HepG2 (cell line): Measurements from ENCODE around the gene MIA2. TPM values are rescaled to one million over a fixed set of nuclear protein-coding genes. Genes with fewer than 3 reads are reported as not detected.

ENCODE experiments used
- FOSL1 ChIP-seq: sonication (generic); formaldehyde crosslinking; IDR thresholded peaks from 2 replicates; pipeline ENCODE4 v1.9.0; 2021; ENCODE audit warnings: missing genetic modification reagents, borderline replicate concordance
- FOXK2 ChIP-seq: fragments of 450-650 bp; IDR thresholded peaks from 2 replicates; pipeline ENCODE4 v1.6.1; 2016
- HDAC2 ChIP-seq: sonication (generic); formaldehyde crosslinking; IDR thresholded peaks from 2 replicates; pipeline ENCODE4 v1.4.0; 2020; ENCODE audit warnings: missing genetic modification reagents
- MIER3 ChIP-seq: IDR thresholded peaks from 2 replicates; pipeline ENCODE4 v1.6.1; 2016; ENCODE audit warnings: missing compliant biosample characterization, borderline replicate concordance
- NBN ChIP-seq: fragments of 450-650 bp; conservative IDR thresholded peaks from 2 replicates; pipeline ENCODE4 v1.6.1; 2017
- NR2F2 ChIP-seq: IDR thresholded peaks from 2 replicates; pipeline ENCODE4 v1.6.1; 2012; ENCODE audit warnings: low read depth, inconsistent platforms, borderline replicate concordance
- RAD51 ChIP-seq: fragments of 450-650 bp; IDR thresholded peaks from 2 replicates; pipeline ENCODE4 v1.6.1; 2016; ENCODE audit warnings: borderline replicate concordance
- SMAD3 ChIP-seq: sonication (generic); formaldehyde crosslinking; IDR thresholded peaks from 2 replicates; pipeline ENCODE4 v1.4.0; 2020; ENCODE audit warnings: missing genetic modification reagents
- ZFP62 ChIP-seq: sonication (generic); formaldehyde crosslinking; IDR thresholded peaks from 2 replicates; pipeline ENCODE4 v1.4.0; 2020; ENCODE audit warnings: missing genetic modification reagents
- ZNF224 ChIP-seq: sonication (generic); formaldehyde crosslinking; IDR thresholded peaks from 2 replicates; pipeline ENCODE4 v1.5.0; 2020; ENCODE audit warnings: mild to moderate bottlenecking, missing genetic modification reagents
- ZNF382 ChIP-seq: sonication (generic); formaldehyde crosslinking; IDR thresholded peaks from 2 replicates; pipeline ENCODE4 v1.5.0; 2020; ENCODE audit warnings: missing genetic modification reagents, mild to moderate bottlenecking, borderline replicate concordance
- ZNF703 ChIP-seq: sonication (generic); formaldehyde crosslinking; IDR thresholded peaks from 2 replicates; pipeline ENCODE4 v1.5.1; 2020; ENCODE audit warnings: missing genetic modification reagents, mild to moderate bottlenecking, moderate library complexity, borderline replicate concordance
- ZNF781 ChIP-seq: sonication (generic); formaldehyde crosslinking; IDR thresholded peaks from 2 replicates; pipeline ENCODE4 v1.5.1; 2020; ENCODE audit warnings: borderline replicate concordance, mild to moderate bottlenecking, missing genetic modification reagents; ENCODE audit errors: not compliant biosample characterization
- ZNF792 ChIP-seq: IDR thresholded peaks from 2 replicates; pipeline ENCODE4 v1.6.1; 2016
- polyA plus RNA-seq, 8 experiments: library from polyadenylated mRNA; depleted of rRNA in 3 of 8; stranded (reverse) in 7 of 8; unstranded in 1 of 8; fragments of >200 nt; fragmentation: Illumina TruSeq in 4 of 8; extraction: Trizol in 4 of 8; gene quantifications; 2 replicates each; pipeline versions ENCODE4 v1.2.1 to v1.2.3, GENCODE V29; 2011 to 2016; ENCODE audit warnings: low read depth in 4 of 8, missing spikeins in 1 of 8, mixed read lengths in 1 of 8; ENCODE audit not compliant: insufficient read depth in 1 of 8
- total RNA-seq, 5 experiments: library from RNA; depleted of rRNA; stranded (reverse); fragments of >200 nt; fragmentation: Illumina TruSeq; extraction: Trizol; gene quantifications; 2 replicates each; pipeline ENCODE4 v1.2.3, GENCODE V29; 2016; ENCODE audit warnings: low read depth in 1 of 5
- TF ChIP-seq, protein P1 (sequence below): sonication (generic); formaldehyde crosslinking; IDR thresholded peaks from 2 replicates; pipeline ENCODE4 v1.4.0; 2020; ENCODE audit warnings: missing genetic modification reagents
- TF ChIP-seq, protein P2 (sequence below): IDR thresholded peaks from 2 replicates; pipeline ENCODE4 v1.6.1; 2016; ENCODE audit warnings: missing biosample characterization, missing genetic modification reagents, low read depth
- TF ChIP-seq, protein P3 (sequence below): sonication (generic); formaldehyde crosslinking; IDR thresholded peaks from 2 replicates; pipeline ENCODE4 v1.4.0; 2020; ENCODE audit warnings: missing genetic modification reagents; ENCODE audit errors: not compliant biosample characterization
- TF ChIP-seq, protein P4 (sequence below): sonication (generic); formaldehyde crosslinking; IDR thresholded peaks from 2 replicates; pipeline ENCODE4 v1.5.0; 2020; ENCODE audit warnings: mild to moderate bottlenecking, missing genetic modification reagents
- TF ChIP-seq, protein P5 (sequence below): IDR thresholded peaks from 2 replicates; pipeline ENCODE4 v1.6.1; 2018; ENCODE audit warnings: missing genetic modification reagents
- TF ChIP-seq, protein P6 (sequence below): sonication (generic); formaldehyde crosslinking; IDR thresholded peaks from 2 replicates; pipeline ENCODE4 v1.9.0; 2021; ENCODE audit warnings: missing genetic modification reagents, borderline replicate concordance

Gene MIA2
- total and polyA plus RNA-seq, 2 of the 13 experiments (the other 11 are each of a cell fraction or from before 2014, with no cell fraction given): 134 to 158 TPM

DNA sequence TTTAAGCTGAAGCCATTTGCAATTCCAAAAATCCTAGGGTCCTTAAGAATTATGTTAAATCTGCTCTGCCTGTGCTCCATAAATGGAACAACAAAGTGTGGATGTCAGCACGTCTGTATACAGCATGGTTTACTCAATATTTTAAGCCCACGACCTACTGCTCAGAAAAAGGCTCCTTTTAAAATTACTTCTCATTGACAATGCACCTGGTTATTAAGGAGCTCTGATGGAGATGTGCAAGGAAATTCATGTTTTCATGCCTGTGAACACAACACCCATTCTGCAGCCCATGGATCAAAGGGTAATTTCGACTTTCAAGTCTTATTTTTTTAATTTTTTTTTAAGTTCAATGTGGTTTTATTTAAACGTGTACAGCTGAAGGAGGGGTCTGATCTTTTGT lies 150.5 kb downstream of the MIA2 start (continued):
- TF ChIP-seq NR2F2 (no peak), HDAC2 (no peak), ZFP62 (CRISPR knock-in tag) (0 out of 2 replicates have a peak, but pooled peaks have one; percentile 42), ZNF382 (no peak), ZNF703 (CRISPR knock-in tag) (no peak), SMAD3 (CRISPR knock-in tag) (no peak), FOSL1 (CRISPR knock-in tag) (no peak), ZNF781 (CRISPR knock-in tag) (no peak), MIER3 (CRISPR knock-in tag) (no peak), ZNF792 (no peak), NBN (no peak), ZNF224 (CRISPR knock-in tag) (no peak), FOXK2 (no peak), RAD51 (no peak)
- TF ChIP-seq, protein P1, sequence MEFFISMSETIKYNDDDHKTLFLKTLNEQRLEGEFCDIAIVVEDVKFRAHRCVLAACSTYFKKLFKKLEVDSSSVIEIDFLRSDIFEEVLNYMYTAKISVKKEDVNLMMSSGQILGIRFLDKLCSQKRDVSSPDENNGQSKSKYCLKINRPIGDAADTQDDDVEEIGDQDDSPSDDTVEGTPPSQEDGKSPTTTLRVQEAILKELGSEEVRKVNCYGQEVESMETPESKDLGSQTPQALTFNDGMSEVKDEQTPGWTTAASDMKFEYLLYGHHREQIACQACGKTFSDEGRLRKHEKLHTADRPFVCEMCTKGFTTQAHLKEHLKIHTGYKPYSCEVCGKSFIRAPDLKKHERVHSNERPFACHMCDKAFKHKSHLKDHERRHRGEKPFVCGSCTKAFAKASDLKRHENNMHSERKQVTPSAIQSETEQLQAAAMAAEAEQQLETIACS (CRISPR knock-in tag): 0 out of 2 replicates have a peak, but pooled peaks have one; percentile 20
- TF ChIP-seq, protein P2, sequence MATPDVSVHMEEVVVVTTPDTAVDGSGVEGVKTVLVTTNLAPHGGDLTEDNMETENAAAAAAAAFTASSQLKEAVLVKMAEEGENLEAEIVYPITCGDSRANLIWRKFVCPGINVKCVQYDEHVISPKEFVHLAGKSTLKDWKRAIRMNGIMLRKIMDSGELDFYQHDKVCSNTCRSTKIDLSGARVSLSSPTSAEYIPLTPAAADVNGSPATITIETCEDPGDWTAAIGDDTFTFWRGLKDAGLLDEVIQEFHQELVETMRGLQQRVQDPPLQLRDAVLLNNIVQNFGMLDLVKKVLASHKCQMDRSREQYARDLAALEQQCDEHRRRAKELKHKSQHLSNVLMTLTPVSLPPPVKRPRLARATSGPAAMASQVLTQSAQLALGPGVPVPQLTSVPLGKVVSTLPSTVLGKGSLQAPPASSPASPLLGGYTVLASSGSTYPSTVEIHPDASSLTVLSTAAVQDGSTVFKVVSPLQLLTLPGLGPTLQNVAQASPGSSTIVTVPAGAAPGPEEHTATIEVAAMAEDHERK: no peak
- TF ChIP-seq, protein P3, sequence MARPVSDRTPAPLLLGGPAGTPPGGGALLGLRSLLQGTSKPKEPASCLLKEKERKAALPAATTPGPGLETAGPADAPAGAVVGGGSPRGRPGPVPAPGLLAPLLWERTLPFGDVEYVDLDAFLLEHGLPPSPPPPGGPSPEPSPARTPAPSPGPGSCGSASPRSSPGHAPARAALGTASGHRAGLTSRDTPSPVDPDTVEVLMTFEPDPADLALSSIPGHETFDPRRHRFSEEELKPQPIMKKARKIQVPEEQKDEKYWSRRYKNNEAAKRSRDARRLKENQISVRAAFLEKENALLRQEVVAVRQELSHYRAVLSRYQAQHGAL: peak; percentile 53
- TF ChIP-seq, protein P4, sequence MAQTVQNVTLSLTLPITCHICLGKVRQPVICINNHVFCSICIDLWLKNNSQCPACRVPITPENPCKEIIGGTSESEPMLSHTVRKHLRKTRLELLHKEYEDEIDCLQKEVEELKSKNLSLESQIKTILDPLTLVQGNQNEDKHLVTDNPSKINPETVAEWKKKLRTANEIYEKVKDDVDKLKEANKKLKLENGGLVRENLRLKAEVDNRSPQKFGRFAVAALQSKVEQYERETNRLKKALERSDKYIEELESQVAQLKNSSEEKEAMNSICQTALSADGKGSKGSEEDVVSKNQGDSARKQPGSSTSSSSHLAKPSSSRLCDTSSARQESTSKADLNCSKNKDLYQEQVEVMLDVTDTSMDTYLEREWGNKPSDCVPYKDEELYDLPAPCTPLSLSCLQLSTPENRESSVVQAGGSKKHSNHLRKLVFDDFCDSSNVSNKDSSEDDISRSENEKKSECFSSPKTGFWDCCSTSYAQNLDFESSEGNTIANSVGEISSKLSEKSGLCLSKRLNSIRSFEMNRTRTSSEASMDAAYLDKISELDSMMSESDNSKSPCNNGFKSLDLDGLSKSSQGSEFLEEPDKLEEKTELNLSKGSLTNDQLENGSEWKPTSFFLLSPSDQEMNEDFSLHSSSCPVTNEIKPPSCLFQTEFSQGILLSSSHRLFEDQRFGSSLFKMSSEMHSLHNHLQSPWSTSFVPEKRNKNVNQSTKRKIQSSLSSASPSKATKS (CRISPR knock-in tag): no peak
- TF ChIP-seq, protein P5, sequence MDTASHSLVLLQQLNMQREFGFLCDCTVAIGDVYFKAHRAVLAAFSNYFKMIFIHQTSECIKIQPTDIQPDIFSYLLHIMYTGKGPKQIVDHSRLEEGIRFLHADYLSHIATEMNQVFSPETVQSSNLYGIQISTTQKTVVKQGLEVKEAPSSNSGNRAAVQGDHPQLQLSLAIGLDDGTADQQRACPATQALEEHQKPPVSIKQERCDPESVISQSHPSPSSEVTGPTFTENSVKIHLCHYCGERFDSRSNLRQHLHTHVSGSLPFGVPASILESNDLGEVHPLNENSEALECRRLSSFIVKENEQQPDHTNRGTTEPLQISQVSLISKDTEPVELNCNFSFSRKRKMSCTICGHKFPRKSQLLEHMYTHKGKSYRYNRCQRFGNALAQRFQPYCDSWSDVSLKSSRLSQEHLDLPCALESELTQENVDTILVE (CRISPR knock-in tag): no peak
- TF ChIP-seq, protein P6, sequence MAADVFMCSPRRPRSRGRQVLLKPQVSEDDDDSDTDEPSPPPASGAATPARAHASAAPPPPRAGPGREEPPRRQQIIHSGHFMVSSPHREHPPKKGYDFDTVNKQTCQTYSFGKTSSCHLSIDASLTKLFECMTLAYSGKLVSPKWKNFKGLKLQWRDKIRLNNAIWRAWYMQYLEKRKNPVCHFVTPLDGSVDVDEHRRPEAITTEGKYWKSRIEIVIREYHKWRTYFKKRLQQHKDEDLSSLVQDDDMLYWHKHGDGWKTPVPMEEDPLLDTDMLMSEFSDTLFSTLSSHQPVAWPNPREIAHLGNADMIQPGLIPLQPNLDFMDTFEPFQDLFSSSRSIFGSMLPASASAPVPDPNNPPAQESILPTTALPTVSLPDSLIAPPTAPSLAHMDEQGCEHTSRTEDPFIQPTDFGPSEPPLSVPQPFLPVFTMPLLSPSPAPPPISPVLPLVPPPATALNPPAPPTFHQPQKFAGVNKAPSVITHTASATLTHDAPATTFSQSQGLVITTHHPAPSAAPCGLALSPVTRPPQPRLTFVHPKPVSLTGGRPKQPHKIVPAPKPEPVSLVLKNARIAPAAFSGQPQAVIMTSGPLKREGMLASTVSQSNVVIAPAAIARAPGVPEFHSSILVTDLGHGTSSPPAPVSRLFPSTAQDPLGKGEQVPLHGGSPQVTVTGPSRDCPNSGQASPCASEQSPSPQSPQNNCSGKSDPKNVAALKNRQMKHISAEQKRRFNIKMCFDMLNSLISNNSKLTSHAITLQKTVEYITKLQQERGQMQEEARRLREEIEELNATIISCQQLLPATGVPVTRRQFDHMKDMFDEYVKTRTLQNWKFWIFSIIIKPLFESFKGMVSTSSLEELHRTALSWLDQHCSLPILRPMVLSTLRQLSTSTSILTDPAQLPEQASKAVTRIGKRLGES: 0 out of 2 replicates have a peak, but pooled peaks have one; percentile 44
